NCI-H2107 (cell line): ENCODE measurements around the gene SYT1.

Source experiments
- DNase-seq: peaks from one replicate; lab custom pipeline; 2025; lab: John Stamatoyannopoulos, UW

Gene SYT1

DNA sequence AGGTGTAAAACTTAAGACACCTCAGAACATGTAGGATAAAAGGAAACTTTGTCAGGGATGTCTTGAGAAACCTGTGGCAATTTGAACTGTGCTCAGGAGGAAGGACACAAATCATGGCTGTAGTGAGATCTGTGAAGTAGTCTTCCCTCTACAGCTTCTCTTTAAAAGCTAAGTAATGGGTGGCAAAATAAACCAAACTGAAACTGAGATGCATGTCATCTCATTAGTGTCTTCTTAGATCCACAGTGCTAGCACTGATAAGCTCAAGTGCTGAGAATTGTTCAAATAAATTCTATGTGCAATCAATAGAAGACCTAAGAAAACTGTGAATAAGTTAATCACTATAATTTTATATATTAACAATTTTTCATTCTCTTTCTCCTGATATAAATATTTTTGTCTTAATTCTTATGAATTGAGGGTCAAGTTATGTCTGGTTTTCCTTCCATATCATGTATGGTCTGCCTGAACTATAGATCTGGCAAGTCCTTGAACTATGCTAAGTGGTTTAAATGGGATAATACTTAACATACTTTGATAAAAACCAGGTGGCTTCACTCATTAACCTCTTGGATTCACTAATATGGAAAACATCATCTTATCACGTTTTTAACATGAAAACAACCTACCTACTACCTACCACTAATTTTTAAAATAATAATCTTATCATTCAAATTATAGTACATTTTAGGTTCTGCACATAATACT, 27.2 kb downstream of the SYT1 start:
- no peak for DNase-seq

DNA sequence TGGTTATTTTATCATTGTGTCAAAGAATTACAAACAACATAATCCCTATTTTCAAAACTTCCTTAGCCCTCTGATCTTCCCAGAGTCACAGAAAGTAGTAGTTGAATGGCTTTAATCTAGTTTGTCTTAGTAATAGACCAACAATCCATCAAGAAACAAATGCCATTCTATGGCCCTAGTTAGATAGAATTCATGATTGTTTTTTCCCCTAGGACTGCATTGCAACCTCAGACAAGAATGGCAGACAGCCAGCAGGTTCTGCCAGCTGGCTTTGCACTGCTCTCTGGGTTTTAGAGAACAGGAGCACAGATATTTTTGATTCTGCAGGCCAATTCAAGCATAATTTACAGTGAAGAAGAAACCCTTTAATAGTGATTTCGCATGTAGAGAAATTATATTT, 33.8 kb downstream of the SYT1 start:
- peak; percentile 73 for DNase-seq

DNA sequence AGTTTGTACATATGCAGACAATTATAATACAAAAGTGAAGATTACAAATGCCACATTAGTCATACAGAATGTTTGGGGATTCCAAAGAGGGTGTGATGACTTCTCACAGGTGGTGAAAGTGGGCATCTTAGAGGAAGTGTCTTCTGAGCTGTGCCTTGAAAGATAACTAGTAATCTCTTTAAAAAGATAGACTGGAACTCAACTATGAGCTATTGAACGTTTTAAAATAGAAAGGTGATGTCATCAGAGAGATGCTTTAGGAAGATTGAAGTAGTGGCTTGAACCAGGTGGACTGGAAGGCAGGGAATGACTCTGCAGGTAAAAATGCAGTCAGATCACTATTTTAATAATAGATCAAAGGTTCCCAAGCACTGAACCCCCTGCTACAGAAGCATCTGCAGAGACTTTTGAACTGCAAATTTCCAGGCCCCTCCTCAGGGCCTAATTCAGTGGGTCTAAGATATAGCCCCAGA, 50.3 kb downstream of the SYT1 start:
- DNase-seq = no peak

- no peak for DNase-seq
Observed at GRCh38 chr12:78916845-78917480, 52.4 kb downstream of the SYT1 start.

- DNase-seq = no peak
Observed at GRCh38 chr12:78917513-78917912, 52.9 kb downstream of the SYT1 start.

DNA sequence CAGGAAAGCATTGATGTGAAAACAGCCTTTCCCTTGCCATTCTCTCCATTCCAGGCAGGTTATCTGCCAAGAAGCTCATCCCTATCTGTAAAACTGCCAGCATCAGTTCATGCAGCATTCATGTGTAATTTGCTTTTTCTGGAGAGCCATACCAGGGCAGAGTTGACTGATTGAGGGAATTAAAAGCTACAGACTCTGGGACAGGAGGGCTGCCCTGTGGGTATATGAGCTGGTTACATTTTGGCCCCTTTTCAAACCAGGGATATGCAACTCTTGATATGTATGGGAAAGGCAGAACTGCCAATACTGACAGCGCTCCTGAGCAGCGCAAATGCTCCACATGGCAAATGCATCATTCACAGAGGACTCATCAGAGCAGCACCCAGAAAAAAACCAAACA, 53.7 kb downstream of the SYT1 start:
- no peak for DNase-seq

DNA sequence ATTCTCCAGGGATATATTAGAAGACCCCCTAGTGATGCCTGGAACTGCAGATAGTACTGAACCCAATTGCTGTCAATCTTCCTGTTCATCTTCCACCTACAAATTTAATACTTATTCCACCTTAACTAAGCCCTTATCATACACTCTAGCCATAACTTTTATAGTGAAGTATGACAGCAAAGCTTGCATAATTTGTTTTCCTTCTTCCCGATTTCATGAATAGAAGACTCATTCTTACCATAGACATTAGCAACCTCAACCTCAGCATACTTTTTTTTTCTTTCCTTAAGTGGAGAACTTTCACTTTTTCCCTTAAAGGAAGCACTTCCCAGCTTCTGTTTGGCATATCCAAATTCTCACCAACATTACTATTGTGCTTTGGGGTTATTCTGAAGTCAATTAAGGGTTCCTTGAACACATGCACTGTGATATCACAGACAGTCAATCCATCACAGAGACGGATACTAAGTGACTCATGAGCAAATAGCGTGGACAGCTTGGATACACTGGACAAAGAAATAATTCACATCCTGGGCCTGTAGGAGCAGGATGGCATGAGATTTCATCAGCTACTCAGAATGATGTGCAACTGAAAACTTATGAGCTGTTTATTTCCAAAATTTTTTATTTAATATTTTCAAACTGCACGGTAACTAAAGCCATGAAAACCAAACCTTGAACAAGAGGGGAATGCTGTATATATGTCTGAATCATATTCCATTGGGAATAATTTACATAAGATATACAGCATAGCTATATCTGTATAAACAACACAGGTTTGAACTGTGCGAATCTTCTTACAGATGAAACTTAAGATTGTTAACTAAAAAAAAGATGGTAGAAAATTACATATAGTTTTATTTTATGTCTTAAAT, 63.9 kb downstream of the SYT1 start:
- no peak for DNase-seq

- no peak for DNase-seq
Observed at GRCh38 chr12:78929075-78929418, 64.5 kb downstream of the SYT1 start.

DNA sequence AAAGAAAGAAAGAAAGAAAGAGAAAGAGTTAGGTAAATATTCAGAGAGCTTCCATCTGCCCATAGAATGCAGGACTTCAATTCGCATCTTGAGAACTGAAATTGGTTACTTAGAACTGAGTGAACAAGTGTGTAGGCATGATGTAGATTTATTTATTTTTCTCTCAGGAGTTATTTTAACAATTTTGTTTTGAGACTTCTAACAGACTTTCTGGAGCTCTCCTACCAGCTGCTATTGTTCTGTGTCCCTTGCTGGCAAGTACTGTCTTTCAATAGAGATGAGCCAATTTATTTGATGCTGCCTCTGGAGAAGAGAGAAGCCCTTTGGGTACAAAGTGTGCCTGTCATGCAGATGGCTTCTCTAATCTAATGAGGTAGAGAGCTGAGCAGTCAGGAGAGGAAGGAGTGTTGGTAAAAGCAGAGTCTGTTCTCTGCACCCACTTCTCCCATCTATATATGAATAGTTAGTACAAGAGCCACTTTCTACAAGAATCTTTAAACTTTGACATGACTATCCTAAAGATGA, 67.0 kb downstream of the SYT1 start:
- DNase-seq = no peak

- DNase-seq = no peak
Observed at GRCh38 chr12:78933014-78933413, 68.4 kb downstream of the SYT1 start.

GRCh38 chr12:78938341-78939084, 73.9 kb downstream of the SYT1 start:
- DNase-seq = no peak

DNA sequence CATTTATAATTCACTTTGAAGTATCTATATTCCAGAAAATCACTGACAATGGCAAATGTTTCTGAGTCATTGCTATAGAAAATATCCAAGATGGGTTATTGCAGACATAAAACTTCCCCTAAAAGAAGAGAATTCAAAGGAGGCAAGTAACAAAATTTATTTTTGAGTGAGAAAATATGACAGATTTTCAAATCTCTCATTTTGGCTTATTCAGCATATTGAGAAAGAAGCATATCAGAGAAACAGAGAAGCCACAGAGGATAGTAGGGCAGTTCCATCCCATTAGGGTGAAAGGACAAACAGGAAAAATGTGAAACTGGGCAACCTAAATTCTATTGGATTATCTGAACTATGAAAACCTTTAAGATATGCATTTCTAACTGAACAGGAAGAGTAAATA, 85.0 kb downstream of the SYT1 start:
- DNase-seq = no peak

- peak; percentile 29 for DNase-seq
Observed at GRCh38 chr12:78951803-78952551, 87.4 kb downstream of the SYT1 start.

GRCh38 chr12:78952552-78952929, 88.0 kb downstream of the SYT1 start:
- DNase-seq = no peak

- DNase-seq = no peak
Observed at GRCh38 chr12:78958941-78959340, 94.4 kb downstream of the SYT1 start.

- no peak for DNase-seq
Observed at GRCh38 chr12:78959556-78959955, 95.0 kb downstream of the SYT1 start.

- no peak for DNase-seq
Observed at GRCh38 chr12:78961171-78961570, 96.6 kb downstream of the SYT1 start.

GRCh38 chr12:78963439-78964227, 99.1 kb downstream of the SYT1 start:
- DNase-seq = no peak

- DNase-seq = no peak
Observed at GRCh38 chr12:78964521-78964920, 99.9 kb downstream of the SYT1 start.

GRCh38 chr12:78966062-78966461, 101.5 kb downstream of the SYT1 start:
- no peak for DNase-seq
